ENCODE data around the gene MOB1A. TPM values are rescaled to one million over a fixed set of nuclear protein-coding genes. Genes with fewer than 3 reads are reported as not detected.

The MOB1A gene
- total RNA-seq, 1 donor from 2014 or later = 93.5 TPM

- no peak for TF ChIP-seq CTCF (IDR thresholded peaks at IDR 0.05; ENCODE audit: unreplicated experiment)
- Mint-ChIP-seq H3K27ac (no peak overlapping the region), H3K4me3 (ENCODE audit: low read depth) (peak overlapping the region; percentile 20), H3K27me3 (no peaks in the 10 kb centered on the region), H3K9me3 (ENCODE audit: low read depth) (no peaks in the 10 kb centered on the region), H3K4me1 (ENCODE audit: low read depth) (peaks cover 2% of the 10 kb centered on the region), H3K36me3 (ENCODE audit: insufficient read depth) (peaks cover 4% of the 10 kb centered on the region)
- no peak for DNase-seq (ENCODE audit: low spot score, unreplicated experiment)
Measured at GRCh38 chr2:74148457-74149246, 30.0 kb downstream of the MOB1A start.

GRCh38 chr2:74147727-74148456 is 30.8 kb downstream of the MOB1A start, which contains the start of gene BOLA3:
Gene BOLA3 (minus strand): TSS chr2:74147912. CDS start chr2:74147874, 38 bp downstream.
- DNase-seq (ENCODE audit: low spot score, unreplicated experiment) = peak; percentile 83
- no peak within 1 kb of the TSS for H3K4me3 Mint-ChIP-seq (ENCODE audit: low read depth)
- H3K36me3 Mint-ChIP-seq (ENCODE audit: insufficient read depth) = peaks cover 1% of the 10 kb centered on the region
- no peak within 1 kb of the TSS for H3K27ac Mint-ChIP-seq
- no peaks in the 10 kb centered on the region for H3K9me3 Mint-ChIP-seq (ENCODE audit: low read depth)
- H3K27me3 Mint-ChIP-seq = no peaks in the 10 kb centered on the region
- TF ChIP-seq CTCF (IDR thresholded peaks at IDR 0.05; ENCODE audit: unreplicated experiment) = peak; percentile 79
- peaks cover 2% of the 10 kb centered on the region for H3K4me1 Mint-ChIP-seq (ENCODE audit: low read depth)

GRCh38 chr2:74146929-74147726 is 31.6 kb downstream of the MOB1A start:
- no peak for DNase-seq (ENCODE audit: low spot score, unreplicated experiment)
- Mint-ChIP-seq H3K27ac (no peak overlapping the region), H3K9me3 (ENCODE audit: low read depth) (no peaks in the 10 kb centered on the region), H3K27me3 (no peaks in the 10 kb centered on the region), H3K4me3 (ENCODE audit: low read depth) (no peak overlapping the region), H3K4me1 (ENCODE audit: low read depth) (peaks cover 2% of the 10 kb centered on the region), H3K36me3 (ENCODE audit: insufficient read depth) (peaks cover 1% of the 10 kb centered on the region)
- TF ChIP-seq CTCF (IDR thresholded peaks at IDR 0.05; ENCODE audit: unreplicated experiment) = no peak

GRCh38 chr2:74142340-74142739 is 36.3 kb downstream of the MOB1A start:
- no peak for TF ChIP-seq CTCF (IDR thresholded peaks at IDR 0.05; ENCODE audit: unreplicated experiment)
- H3K27me3 Mint-ChIP-seq = no peaks in the 10 kb centered on the region
- peaks cover 2% of the 10 kb centered on the region for H3K4me1 Mint-ChIP-seq (ENCODE audit: low read depth)
- no peak for DNase-seq (ENCODE audit: low spot score, unreplicated experiment)
- H3K36me3 Mint-ChIP-seq (ENCODE audit: insufficient read depth) = no peaks in the 10 kb centered on the region
- H3K4me3 Mint-ChIP-seq (ENCODE audit: low read depth) = no peak overlapping the region
- no peaks in the 10 kb centered on the region for H3K9me3 Mint-ChIP-seq (ENCODE audit: low read depth)
- no peak overlapping the region for H3K27ac Mint-ChIP-seq
